Osteocyte (in vitro differentiated cells): ENCODE data around the gene ACTR5. TPM values are rescaled to one million over a fixed set of nuclear protein-coding genes. Genes with fewer than 3 reads are reported as not detected.

ENCODE experiments used
- DNase-seq: peaks from one replicate; pipeline ENCODE4 v3.0.0; 2021; ENCODE audit warnings: mixed read lengths; ENCODE audit not compliant: unreplicated experiment; ENCODE audit errors: extremely low spot score
- H3K27ac Mint-ChIP-seq: one replicate; pipeline ENCODE4 v1.8.0; 2021; ENCODE audit warnings: mild to moderate bottlenecking, mixed read lengths; ENCODE audit not compliant: unreplicated experiment
- H3K27me3 Mint-ChIP-seq: one replicate; pipeline ENCODE4 v1.8.0; 2021; ENCODE audit warnings: mixed read lengths; ENCODE audit not compliant: unreplicated experiment
- H3K36me3 Mint-ChIP-seq: one replicate; pipeline ENCODE4 v1.8.0; 2021; ENCODE audit warnings: mixed read lengths; ENCODE audit not compliant: unreplicated experiment
- H3K4me1 Mint-ChIP-seq: one replicate; pipeline ENCODE4 v1.8.0; 2021; ENCODE audit warnings: mixed read lengths; ENCODE audit not compliant: unreplicated experiment
- H3K4me3 Mint-ChIP-seq: one replicate; pipeline ENCODE4 v1.8.0; 2021; ENCODE audit warnings: mild to moderate bottlenecking, moderate library complexity, mixed read lengths; ENCODE audit not compliant: unreplicated experiment
- H3K9me3 Mint-ChIP-seq: one replicate; pipeline ENCODE4 v1.8.0; 2021; ENCODE audit warnings: mixed read lengths; ENCODE audit not compliant: unreplicated experiment
- CTCF ChIP-seq: fragments of 200-600 bp; sonication (generic); IDR thresholded peaks from 2 replicates; pipeline ENCODE4 v1.5.0; 2021; ENCODE audit warnings: antibody characterized with exemption, mild to moderate bottlenecking, moderate library complexity
- long read RNA-seq: library from polyadenylated mRNA; unstranded; transcript quantifications from one replicate; pipeline ENCODE4 v2.0.0, GENCODE V29; 2021
- total RNA-seq: library from RNA; stranded (reverse); gene quantifications from 2 replicates; pipeline ENCODE4 v1.2.1, GENCODE V29; 2021

The ACTR5 gene
- 4.7 and 5.8 TPM in 2 replicates for total RNA-seq
- long read RNA-seq, transcript ACTR5-201 (9 exons, 2,565 nt) = major isoform, 5 of 11 reads
- long read RNA-seq, partial matches to known transcripts = 2 of 11 reads
- long read RNA-seq, other reads (novel, unspliced or antisense) = 4 of 11 reads

- peaks cover 9% of the 10 kb centered on the region for H3K27me3 Mint-ChIP-seq
- H3K4me3 Mint-ChIP-seq = peak within 1 kb of the TSS; percentile 96
- peaks cover 14% of the 10 kb centered on the region for H3K4me1 Mint-ChIP-seq
- TF ChIP-seq CTCF = no peak
- peaks cover 11% of the 10 kb centered on the region for H3K36me3 Mint-ChIP-seq
- H3K27ac Mint-ChIP-seq = peak within 1 kb of the TSS; percentile 99
- peak; percentile 98 for DNase-seq
- no peaks in the 10 kb centered on the region for H3K9me3 Mint-ChIP-seq
Observed at GRCh38 chr20:38748097-38748860, at the start of gene ACTR5. Gene ACTR5, plus strand, starts transcription at chr20:38748460. Its CDS starts 19 bp downstream, at chr20:38748479.

- TF ChIP-seq CTCF = no peak
- Mint-ChIP-seq H3K27me3 (peaks cover 6% of the 10 kb centered on the region), H3K27ac (no peak overlapping the region)
Observed at GRCh38 chr20:38698541-38698940, 49.7 kb upstream of the ACTR5 start.

GRCh38 chr20:38700141-38700540 lies 48.1 kb upstream of the ACTR5 start:
- Mint-ChIP-seq H3K27me3 (peaks cover 10% of the 10 kb centered on the region), H3K4me3 (no peak overlapping the region), H3K27ac (no peak overlapping the region), H3K4me1 (no peaks in the 10 kb centered on the region), H3K9me3 (no peaks in the 10 kb centered on the region), H3K36me3 (no peaks in the 10 kb centered on the region)
- DNase-seq = no peak
- TF ChIP-seq CTCF = no peak

More at GRCh38 chr20:38698541-38698940, 49.7 kb upstream of the ACTR5 start:
- Mint-ChIP-seq H3K9me3 (no peaks in the 10 kb centered on the region), H3K4me1 (no peaks in the 10 kb centered on the region), H3K36me3 (no peaks in the 10 kb centered on the region), H3K4me3 (no peak overlapping the region)
- DNase-seq = no peak

- no peaks in the 10 kb centered on the region for H3K36me3 Mint-ChIP-seq
- H3K27ac Mint-ChIP-seq = no peak overlapping the region
- no peak for DNase-seq
- no peak overlapping the region for H3K4me3 Mint-ChIP-seq
- TF ChIP-seq CTCF = no peak
- no peaks in the 10 kb centered on the region for H3K4me1 Mint-ChIP-seq
- no peaks in the 10 kb centered on the region for H3K9me3 Mint-ChIP-seq
- peaks cover 10% of the 10 kb centered on the region for H3K27me3 Mint-ChIP-seq
Observed at GRCh38 chr20:38700926-38701325, 47.3 kb upstream of the ACTR5 start.

- no peak for TF ChIP-seq CTCF
- Mint-ChIP-seq H3K9me3 (no peaks in the 10 kb centered on the region), H3K4me3 (no peak overlapping the region), H3K36me3 (no peaks in the 10 kb centered on the region), H3K27me3 (peaks cover 14% of the 10 kb centered on the region), H3K4me1 (no peaks in the 10 kb centered on the region), H3K27ac (no peak overlapping the region)
- no peak for DNase-seq
Observed at GRCh38 chr20:38703526-38703925, 44.7 kb upstream of the ACTR5 start.
